Hepatocyte (in vitro differentiated cells): ENCODE results near the gene NHSL1. TPM values are rescaled to one million over a fixed set of nuclear protein-coding genes. Genes with fewer than 3 reads are reported as not detected.

Experiments
- DNase-seq: peaks from one replicate; pipeline ENCODE4 v3.0.0-alpha.2; 2016; ENCODE audit warnings: low spot score
- H2AFZ ChIP-seq: fragments of 200-600 bp; sonication (generic); 2 replicates; pipeline ENCODE4 v1.6.0; 2016; ENCODE audit warnings: antibody characterized with exemption, mild to moderate bottlenecking
- H3K27ac ChIP-seq: fragments of 200-600 bp; sonication (generic); 2 replicates; pipeline ENCODE4 v1.5.1; 2016; ENCODE audit warnings: mild to moderate bottlenecking
- H3K27me3 ChIP-seq: fragments of 200-600 bp; sonication (generic); 2 replicates; pipeline ENCODE4 v1.6.1; 2016
- H3K36me3 ChIP-seq: fragments of 200-600 bp; sonication (generic); replicated peaks from 2 replicates; pipeline ENCODE4 v1.5.1; 2016; ENCODE audit warnings: low read depth; ENCODE audit not compliant: insufficient read depth
- H3K4me1 ChIP-seq: fragments of 200-600 bp; sonication (generic); 2 replicates; pipeline ENCODE4 v1.5.1; 2016; ENCODE audit warnings: mild to moderate bottlenecking, moderate library complexity; ENCODE audit not compliant: insufficient read depth
- H3K4me2 ChIP-seq: fragments of 200-600 bp; sonication (generic); 2 replicates; pipeline ENCODE4 v1.6.0; 2016
- H3K4me3 ChIP-seq: fragments of 200-600 bp; sonication (generic); 2 replicates; pipeline ENCODE4 v1.5.1; 2016; ENCODE audit warnings: mild to moderate bottlenecking
- H3K79me2 ChIP-seq: fragments of 200-600 bp; sonication (generic); 2 replicates; pipeline ENCODE4 v1.6.0; 2017; ENCODE audit warnings: mild to moderate bottlenecking
- H3K9me2 ChIP-seq: fragments of 200-600 bp; sonication (generic); replicated peaks from 2 replicates; pipeline ENCODE4 v1.6.0; 2017; ENCODE audit warnings: mild to moderate bottlenecking; ENCODE audit not compliant: insufficient read depth
- H3K9me3 ChIP-seq: fragments of 200-600 bp; sonication (generic); 2 replicates; pipeline ENCODE4 v1.5.1; 2016; ENCODE audit warnings: low read depth, mild to moderate bottlenecking
- H4K20me1 ChIP-seq: fragments of 200-600 bp; sonication (generic); 2 replicates; pipeline ENCODE4 v1.6.0; 2016; ENCODE audit warnings: mild to moderate bottlenecking; ENCODE audit not compliant: insufficient read depth, poor library complexity, severe bottlenecking
- CTCF ChIP-seq: fragments of 200-600 bp; sonication (generic); IDR thresholded peaks from 2 replicates; pipeline ENCODE4 v1.5.1; 2016; ENCODE audit warnings: antibody characterized with exemption, mild to moderate bottlenecking; ENCODE audit not compliant: poor library complexity
- EZH2 ChIP-seq: fragments of 200-600 bp; sonication (generic); IDR thresholded peaks from 2 replicates; pipeline ENCODE4 v1.6.1; 2016; ENCODE audit warnings: antibody characterized with exemption, mild to moderate bottlenecking, borderline replicate concordance
- EZH2phosphoT487 ChIP-seq: fragments of 200-600 bp; sonication (generic); IDR thresholded peaks from one replicate; pipeline ENCODE4 v1.6.1; 2018; ENCODE audit warnings: antibody characterized with exemption, mild to moderate bottlenecking, low read depth, moderate library complexity; ENCODE audit not compliant: unreplicated experiment, severe bottlenecking
- WGBS: methylation state at CpG from one replicate; pipeline ENCODE4 v1.1.6; 2016; ENCODE audit warnings: low lambda C conversion rate; ENCODE audit errors: missing lambda C conversion rate; 5-methylcytosine and 5-hydroxymethylcytosine counted together
- polyA plus RNA-seq: library from polyadenylated mRNA; unstranded; fragments of >200 nt; fragmentation: Nextera tagmentation; extraction: Ambion mirVana; gene quantifications from 2 replicates; pipeline ENCODE4 v1.2.1, GENCODE V29; 2016
- total RNA-seq: library from RNA; depleted of rRNA; stranded (reverse); fragments of >200 nt; gene quantifications from 2 replicates; pipeline ENCODE4 v1.2.3, GENCODE V29; 2014

Gene NHSL1
- total and polyA plus RNA-seq, 2 experiments from 2014 or later: 39.0 to 58.0 TPM

DNA sequence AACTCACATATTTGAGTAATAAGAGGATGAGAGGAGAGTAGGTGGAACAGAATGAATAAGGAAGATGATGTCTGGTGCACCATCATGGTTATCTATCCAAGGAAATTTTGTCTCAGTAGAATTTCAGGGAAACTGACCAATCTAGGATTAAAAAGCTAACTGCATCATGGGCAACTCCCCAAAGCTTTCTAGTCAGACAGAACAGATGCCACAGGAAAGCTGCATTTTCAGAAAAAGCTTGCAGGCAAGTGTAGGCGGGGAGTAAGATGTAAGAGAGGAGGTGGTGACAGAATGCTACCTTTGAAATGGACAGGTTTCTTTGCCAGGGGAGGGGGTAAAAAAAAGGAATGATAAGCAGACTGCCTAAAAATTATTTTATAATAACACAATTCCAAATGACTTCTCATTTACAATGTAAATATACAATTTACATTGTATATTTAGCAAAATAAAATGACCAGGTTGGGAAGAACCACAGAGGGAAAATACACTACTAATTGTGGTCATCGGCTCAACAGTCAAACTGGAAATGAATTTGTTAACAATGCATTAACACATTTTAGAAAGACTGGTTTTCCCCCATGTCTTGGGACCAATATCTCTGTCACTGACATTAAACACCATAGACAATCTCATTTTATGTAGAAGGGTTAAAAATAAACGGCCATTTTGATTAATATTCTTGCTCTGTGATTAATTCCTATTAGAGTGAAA lies 15.1 kb downstream of the NHSL1 start:
- no peaks in the 10 kb centered on the region for H3K9me3 ChIP-seq
- peaks cover 87% of the 10 kb centered on the region for H3K79me2 ChIP-seq
- no peaks in the 10 kb centered on the region for H3K27me3 ChIP-seq
- no peaks in the 10 kb centered on the region for H3K9me2 ChIP-seq
- no peaks in the 10 kb centered on the region for H4K20me1 ChIP-seq
- H3K4me3 ChIP-seq: no peak overlapping the region
- 94% methylated on average over 3 of the region's 3 CpGs for WGBS
- H2AFZ ChIP-seq: no peak overlapping the region
- peak overlapping the region; percentile 91 for H3K27ac ChIP-seq
- H3K4me1 ChIP-seq: peaks cover 32% of the 10 kb centered on the region
- no peaks in the 10 kb centered on the region for H3K36me3 ChIP-seq
- TF ChIP-seq CTCF (no peak), EZH2phosphoT487 (no peak), EZH2 (no peak)
- peak overlapping the region; percentile 64 for H3K4me2 ChIP-seq
- no peak for DNase-seq

DNA sequence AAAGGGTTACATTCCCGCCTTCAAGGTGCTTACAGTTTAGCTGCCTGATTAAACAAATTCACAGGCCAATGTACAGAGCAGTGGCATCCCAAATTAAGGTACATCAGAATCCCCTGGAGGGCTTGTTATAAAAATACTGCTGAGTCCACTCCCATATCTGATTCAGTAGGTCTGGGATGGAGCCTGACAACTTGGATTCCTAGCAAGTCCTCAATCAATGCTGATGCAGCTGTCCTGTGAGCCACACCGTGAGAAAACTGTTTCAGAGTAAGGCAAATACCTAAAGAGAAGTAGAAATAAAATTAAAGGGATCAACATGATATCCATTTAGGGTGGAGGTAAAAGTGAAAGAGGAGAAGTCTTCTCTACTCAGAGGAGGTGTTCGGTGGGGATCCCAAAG lies 16.5 kb downstream of the NHSL1 start:
- WGBS: 90% methylated on average over 3 of the region's 3 CpGs
- Histone ChIP-seq H3K4me2 (no peak overlapping the region), H3K9me3 (no peaks in the 10 kb centered on the region), H3K4me3 (no peak overlapping the region), H3K79me2 (peaks cover 85% of the 10 kb centered on the region), H3K4me1 (peaks cover 30% of the 10 kb centered on the region), H3K9me2 (no peaks in the 10 kb centered on the region), H3K27ac (no peak overlapping the region), H3K36me3 (no peaks in the 10 kb centered on the region), H3K27me3 (no peaks in the 10 kb centered on the region), H4K20me1 (no peaks in the 10 kb centered on the region), H2AFZ (no peak overlapping the region)
- no peak for DNase-seq
- TF ChIP-seq EZH2phosphoT487: no peak
- TF ChIP-seq CTCF: no peak
- no peak for TF ChIP-seq EZH2

GRCh38 chr6:138480279-138480949 lies 18.9 kb downstream of the NHSL1 start:
- Histone ChIP-seq H4K20me1 (no peaks in the 10 kb centered on the region), H3K9me3 (no peaks in the 10 kb centered on the region), H3K36me3 (no peaks in the 10 kb centered on the region), H3K79me2 (peaks cover 94% of the 10 kb centered on the region), H2AFZ (no peak overlapping the region), H3K4me2 (no peak overlapping the region), H3K27me3 (no peaks in the 10 kb centered on the region), H3K4me3 (no peak overlapping the region), H3K4me1 (peaks cover 11% of the 10 kb centered on the region), H3K9me2 (no peaks in the 10 kb centered on the region), H3K27ac (peak overlapping the region; percentile 14)
- no peak for TF ChIP-seq EZH2phosphoT487
- TF ChIP-seq CTCF: no peak
- TF ChIP-seq EZH2: no peak
- no peak for DNase-seq
- WGBS: 90% methylated on average over 6 of the region's 6 CpGs
